H9 (cell line): ENCODE measurements around the gene CCDC89. TPM values are rescaled to one million over a fixed set of nuclear protein-coding genes. Genes with fewer than 3 reads are reported as not detected.

Experiments
- DNase-seq: peaks from one replicate; pipeline ENCODE4 v3.0.0-alpha.2; 2017
- H2AFZ ChIP-seq: one replicate; pipeline ENCODE4 v1.6.1; 2013; ENCODE audit warnings: mild to moderate bottlenecking, low read length, control low read depth, moderate library complexity
- H2AK5ac ChIP-seq: 2 replicates; pipeline ENCODE4 v1.6.1; 2013; ENCODE audit warnings: low read length, control low read depth, mixed read lengths; ENCODE audit not compliant: insufficient read length
- H2BK120ac ChIP-seq: one replicate; pipeline ENCODE4 v1.6.1; 2013; ENCODE audit warnings: low read depth, mild to moderate bottlenecking, low read length, control low read depth, inconsistent platforms; ENCODE audit not compliant: poor library complexity, severe bottlenecking
- H2BK12ac ChIP-seq: 2 replicates; pipeline ENCODE4 v1.6.1; 2013; ENCODE audit warnings: low read length, control low read depth, mixed read lengths, low read depth; ENCODE audit not compliant: insufficient read length
- H2BK15ac ChIP-seq: 2 replicates; pipeline ENCODE4 v1.6.1; 2013; ENCODE audit warnings: low read depth, low read length, control low read depth
- H2BK20ac ChIP-seq: one replicate; pipeline ENCODE4 v1.6.1; 2013; ENCODE audit warnings: low read depth, mild to moderate bottlenecking, low read length, control low read depth, inconsistent platforms; ENCODE audit not compliant: poor library complexity, severe bottlenecking
- H2BK5ac ChIP-seq: 2 replicates; pipeline ENCODE4 v1.6.1; 2013; ENCODE audit warnings: low read length, control low read depth, mixed read lengths; ENCODE audit not compliant: insufficient read length
- H3K14ac ChIP-seq: 2 replicates; pipeline ENCODE4 v1.6.1; 2013; ENCODE audit warnings: low read length, control low read depth; ENCODE audit not compliant: insufficient read depth
- H3K18ac ChIP-seq: 2 replicates; pipeline ENCODE4 v1.6.1; 2013; ENCODE audit warnings: low read depth, mild to moderate bottlenecking, mixed read lengths, low read length, control low read depth; ENCODE audit not compliant: insufficient read length
- H3K23ac ChIP-seq: 2 replicates; pipeline ENCODE4 v1.6.1; 2013; ENCODE audit warnings: low read length, control low read depth, mixed read lengths, low read depth; ENCODE audit not compliant: insufficient read length
- H3K23me2 ChIP-seq: 2 replicates; pipeline ENCODE4 v1.6.1; 2013; ENCODE audit warnings: low read depth, mild to moderate bottlenecking, mixed read lengths, low read length, control low read depth; ENCODE audit not compliant: insufficient read length, poor library complexity, severe bottlenecking
- H3K27ac ChIP-seq: 2 replicates; pipeline ENCODE4 v1.5.1; 2013; ENCODE audit warnings: low read length, control low read depth, mixed read lengths, low read depth; ENCODE audit not compliant: insufficient read length
- H3K27me3 ChIP-seq: 2 replicates; pipeline ENCODE4 v1.6.1; 2013; ENCODE audit warnings: low read length, control low read depth, inconsistent platforms; ENCODE audit not compliant: insufficient read depth
- H3K4ac ChIP-seq: 2 replicates; pipeline ENCODE4 v1.6.1; 2013; ENCODE audit warnings: low read depth, mild to moderate bottlenecking, control low read depth, inconsistent platforms, low read length, moderate library complexity
- H3K4me1 ChIP-seq: 2 replicates; pipeline ENCODE4 v1.6.1; 2013; ENCODE audit warnings: low read length, control low read depth, inconsistent platforms; ENCODE audit not compliant: insufficient read depth
- H3K4me2 ChIP-seq: 2 replicates; pipeline ENCODE4 v1.6.1; 2013; ENCODE audit warnings: low read length, control low read depth, mixed read lengths; ENCODE audit not compliant: insufficient read length, insufficient read depth
- H3K56ac ChIP-seq: 2 replicates; pipeline ENCODE4 v1.6.1; 2013; ENCODE audit warnings: low read depth, mild to moderate bottlenecking, mixed read lengths, low read length, control low read depth; ENCODE audit not compliant: insufficient read length
- H3K79me1 ChIP-seq: 2 replicates; pipeline ENCODE4 v1.6.1; 2013; ENCODE audit warnings: low read depth, mild to moderate bottlenecking, moderate library complexity, low read length, control low read depth, inconsistent platforms; ENCODE audit not compliant: insufficient read depth, poor library complexity, severe bottlenecking
- H3K79me2 ChIP-seq: 2 replicates; pipeline ENCODE4 v1.6.1; 2013; ENCODE audit warnings: low read length, control low read depth, inconsistent platforms; ENCODE audit not compliant: insufficient read depth
- H3K9ac ChIP-seq: 2 replicates; pipeline ENCODE4 v1.6.1; 2013; ENCODE audit warnings: low read length, control low read depth, mixed read lengths; ENCODE audit not compliant: insufficient read length; ENCODE audit errors: extremely low read depth
- H3K9me3 ChIP-seq: one replicate; pipeline ENCODE4 v1.6.1; 2013; ENCODE audit warnings: low read depth, low read length, inconsistent platforms; ENCODE audit not compliant: control insufficient read depth
- H3T11ph ChIP-seq: one replicate; pipeline ENCODE4 v1.6.1; 2013; ENCODE audit warnings: mild to moderate bottlenecking, low read length, control low read depth, inconsistent platforms
- H4K20me1 ChIP-seq: one replicate; pipeline ENCODE4 v1.6.1; 2013; ENCODE audit not compliant: control insufficient read depth, insufficient read length, insufficient read depth
- H4K5ac ChIP-seq: 2 replicates; pipeline ENCODE4 v1.6.1; 2013; ENCODE audit warnings: low read depth, mild to moderate bottlenecking, mixed read lengths, low read length, control low read depth; ENCODE audit not compliant: insufficient read length
- H4K8ac ChIP-seq: replicated peaks from 2 replicates; pipeline ENCODE4 v1.6.1; 2013; ENCODE audit warnings: low read length, control low read depth, mixed read lengths, low read depth; ENCODE audit not compliant: insufficient read length
- H4K91ac ChIP-seq: 2 replicates; pipeline ENCODE4 v1.6.1; 2013; ENCODE audit warnings: low read depth, mild to moderate bottlenecking, moderate library complexity, mixed read lengths, low read length, control low read depth; ENCODE audit not compliant: insufficient read length
- H3K27ac Mint-ChIP-seq, 3 experiments: 2 replicates in 2 of 3; 3 replicates in 1 of 3; pipeline ENCODE4 v1.8.0; 2020 to 2021; ENCODE audit warnings: mixed read lengths in 3 of 3, mild to moderate bottlenecking in 1 of 3, moderate library complexity in 1 of 3
- H3K27me3 Mint-ChIP-seq: 2 replicates; pipeline ENCODE4 v1.8.0; 2021; ENCODE audit warnings: low read depth, mild to moderate bottlenecking, moderate library complexity, mixed read lengths
- H3K36me3 Mint-ChIP-seq, 3 experiments: 2 replicates in 2 of 3; 3 replicates in 1 of 3; pipeline ENCODE4 v1.8.0; 2020 to 2021; ENCODE audit warnings: low read depth in 3 of 3, mixed read lengths in 3 of 3; ENCODE audit not compliant: insufficient read depth in 1 of 3
- H3K4me1 Mint-ChIP-seq, 2 experiments: 2 replicates each; pipeline ENCODE4 v1.8.0; 2020; ENCODE audit warnings: mixed read lengths in 2 of 2
- H3K4me3 Mint-ChIP-seq, 2 experiments: 2 replicates in 1 of 2; 3 replicates in 1 of 2; pipeline ENCODE4 v1.8.0; 2020 to 2021; ENCODE audit warnings: mild to moderate bottlenecking in 2 of 2, mixed read lengths in 2 of 2, moderate library complexity in 1 of 2
- H3K9me3 Mint-ChIP-seq, 2 experiments: 2 replicates in 1 of 2; 3 replicates in 1 of 2; pipeline ENCODE4 v1.8.0; 2020; ENCODE audit warnings: mild to moderate bottlenecking in 2 of 2, mixed read lengths in 2 of 2, moderate library complexity in 1 of 2
- CTCF ChIP-seq: fragments of 200-600 bp; sonication (generic); conservative IDR thresholded peaks from 3 replicates; pipeline ENCODE4 v1.8.0; 2021; ENCODE audit warnings: antibody characterized with exemption, mild to moderate bottlenecking
- WGBS: extraction: QIAGEN DNeasy Blood & Tissue Kit; methylation state at CpG from one replicate; pipeline ENCODE4 v1.1.7; 2013; ENCODE audit warnings: missing lambda C conversion rate, low lambda C conversion rate, mixed read lengths; ENCODE audit not compliant: insufficient read length; ENCODE audit errors: extremely low coverage; 5-methylcytosine and 5-hydroxymethylcytosine counted together
- total RNA-seq: library from RNA; stranded (reverse); gene quantifications from 2 replicates; pipeline ENCODE4 v1.2.1, GENCODE V29; 2021

The CCDC89 gene
- total RNA-seq, 1 experiment from 2014 or later: not detected

- no peak overlapping the region for H2BK12ac ChIP-seq
- no peak overlapping the region for H3K56ac ChIP-seq
- no peak overlapping the region for H3K9ac ChIP-seq
- H3K23me2 ChIP-seq: no peaks in the 10 kb centered on the region
- no peak overlapping the region for H4K91ac ChIP-seq
- H4K20me1 ChIP-seq: no peaks in the 10 kb centered on the region
- Mint-ChIP-seq H3K36me3 (peaks cover 0 to 13% (median 9%) of the 10 kb centered on the region in 3 experiments; a peak in 4 of 7 replicates), H3K9me3 (peaks cover 0 to 3% of the 10 kb centered on the region in 2 experiments; a peak in 2 of 5 replicates), H3K27me3 (peaks cover 3% of the 10 kb centered on the region; the same call in 1 of the 2 replicates), H3K4me1 (peaks cover 6 to 24% of the 10 kb centered on the region in 2 experiments; a peak in 3 of 4 replicates), H3K4me3 (no peak overlapping the region), H3K27ac (peak overlapping the region in 1 of 3 experiments; percentile 54; a peak in 1 of 7 replicates)
- no peaks in the 10 kb centered on the region for H3K79me2 ChIP-seq
- no peak overlapping the region for H2BK20ac ChIP-seq
- H3K27ac ChIP-seq: no peak overlapping the region
- H3T11ph ChIP-seq: no peak overlapping the region
- no peak overlapping the region for H3K4ac ChIP-seq
- H3K27me3 ChIP-seq: no peaks in the 10 kb centered on the region
- no peak overlapping the region for H2AFZ ChIP-seq
- no peak overlapping the region for H3K14ac ChIP-seq
- no peak overlapping the region for H4K8ac ChIP-seq
- no CpG with 5 or more reads among the region's 3 CpGs for WGBS
- no peak for TF ChIP-seq CTCF
- H3K4me1 ChIP-seq: peaks cover 2% of the 10 kb centered on the region
- no peak overlapping the region for H2BK15ac ChIP-seq
- no peak overlapping the region for H3K23ac ChIP-seq
- H3K18ac ChIP-seq: no peak overlapping the region
- no peak overlapping the region for H2BK5ac ChIP-seq
- DNase-seq: no peak
- H2AK5ac ChIP-seq: no peak overlapping the region
- no peaks in the 10 kb centered on the region for H3K79me1 ChIP-seq
- no peaks in the 10 kb centered on the region for H3K9me3 ChIP-seq
- H3K4me2 ChIP-seq: no peak overlapping the region
- H2BK120ac ChIP-seq: no peak overlapping the region
- no peak overlapping the region for H4K5ac ChIP-seq
Observed at GRCh38 chr11:85725510-85726258, 39.7 kb upstream of the CCDC89 start.
